C4-2B (cell line): Measurements from ENCODE around the gene SSX2IP.
"Not testable (repeated sequence)": the region's sequence is repeated elsewhere in the genome, so short reads cannot be mapped to it uniquely, and the experiment has no call there.

Source experiments
- H3K27ac ChIP-seq: fragments of 450-650 bp; 2 replicates; pipeline ENCODE4 v1.5.1; 2017
- CTCF ChIP-seq: fragments of 450-650 bp; conservative IDR thresholded peaks from 2 replicates; pipeline ENCODE4 v1.5.1; 2017; ENCODE audit warnings: mild to moderate bottlenecking
- ZFX ChIP-seq: fragments of 450-650 bp; IDR thresholded peaks from 2 replicates; pipeline ENCODE4 v1.6.1; 2017

The SSX2IP gene

GRCh38 chr1:84643183-84643582 is 47.1 kb downstream of the SSX2IP start:
- no peak for TF ChIP-seq CTCF
- TF ChIP-seq ZFX, result no peak
- no peak overlapping the region for H3K27ac ChIP-seq

- TF ChIP-seq CTCF (no peak), ZFX (no peak)
These were observed 47.5 kb downstream of the SSX2IP start for GRCh38 chr1:84642774-84643173.

GRCh38 chr1:84639731-84640130 is 50.5 kb downstream of the SSX2IP start:
- H3K27ac ChIP-seq, result not testable (repeated sequence)

More at GRCh38 chr1:84642774-84643173, 47.5 kb downstream of the SSX2IP start:
- H3K27ac ChIP-seq, result no peak overlapping the region

- no peak for TF ChIP-seq ZFX
- no peak for TF ChIP-seq CTCF
- no peak overlapping the region for H3K27ac ChIP-seq
These were observed 54.8 kb downstream of the SSX2IP start for GRCh38 chr1:84635429-84635828.

- no peak for TF ChIP-seq CTCF
- no peak for TF ChIP-seq ZFX
- H3K27ac ChIP-seq, result no peak overlapping the region
These were observed 55.6 kb downstream of the SSX2IP start for GRCh38 chr1:84634536-84635205.

- no peak for TF ChIP-seq ZFX
- TF ChIP-seq CTCF, result no peak
- H3K27ac ChIP-seq, result no peak overlapping the region
These were observed 57.4 kb downstream of the SSX2IP start for GRCh38 chr1:84632673-84633434.

GRCh38 chr1:84632137-84632536 is 58.1 kb downstream of the SSX2IP start:
- no peak overlapping the region for H3K27ac ChIP-seq
- TF ChIP-seq CTCF (no peak), ZFX (no peak)

GRCh38 chr1:84624876-84625275 is 65.4 kb downstream of the SSX2IP start:
- TF ChIP-seq CTCF, result no peak
- no peak for TF ChIP-seq ZFX
- no peak overlapping the region for H3K27ac ChIP-seq
